ENCODE measurements around the gene DHRS2. TPM values are rescaled to one million over a fixed set of nuclear protein-coding genes. Genes with fewer than 3 reads are reported as not detected.

The DHRS2 gene
- total RNA-seq, 2 donors from 2014 or later, result 1.3 to 3.3 TPM

- no peaks in the 10 kb centered on the region for H3K36me3 ChIP-seq (replicated peaks in 1 of 2; ENCODE audit: insufficient read depth in 1 of 2, low read depth in 2 of 2)
- TF ChIP-seq CTCF (IDR thresholded peaks at IDR 0.05), result no peak
- no peak for TF ChIP-seq POLR2A (IDR thresholded peaks at IDR 0.05)
- peaks cover 18% of the 10 kb centered on the region for H3K4me1 ChIP-seq
- ATAC-seq (no peak), DNase-seq (no peak)
- H3K27me3 ChIP-seq, result no peaks in the 10 kb centered on the region
- no peak overlapping the region for H3K4me3 ChIP-seq
- intact Hi-C loops (cut with DNase I), result no loop called here
- H3K27ac ChIP-seq, result no peak overlapping the region
- no peaks in the 10 kb centered on the region for H3K9me3 ChIP-seq
- WGBS, 2 donors, result 70 to 82% methylated on average over 5 of the region's 5 CpGs
These were observed 27.5 kb downstream of the DHRS2 start for GRCh38 chr14:23663711-23664110.

GRCh38 chr14:23664207-23664885 lies 28.2 kb downstream of the DHRS2 start:
- no peak overlapping the region for H3K27ac ChIP-seq
- ATAC-seq (no peak), DNase-seq (no peak)
- TF ChIP-seq POLR2A (IDR thresholded peaks at IDR 0.05), result no peak
- TF ChIP-seq CTCF (IDR thresholded peaks at IDR 0.05), result no peak
- H3K36me3 ChIP-seq (replicated peaks in 1 of 2; ENCODE audit: insufficient read depth in 1 of 2, low read depth in 2 of 2), result no peaks in the 10 kb centered on the region
- WGBS, 2 donors, result 92 to 95% methylated on average over 5 of the region's 5 CpGs
- no peak overlapping the region for H3K4me3 ChIP-seq
- H3K4me1 ChIP-seq, result peaks cover 18% of the 10 kb centered on the region
- H3K9me3 ChIP-seq, result no peaks in the 10 kb centered on the region
- no peaks in the 10 kb centered on the region for H3K27me3 ChIP-seq
- intact Hi-C loops (cut with DNase I), result no loop called here

GRCh38 chr14:23665302-23666016 lies 29.3 kb downstream of the DHRS2 start:
- Histone ChIP-seq H3K4me3 (no peak overlapping the region), H3K4me1 (peaks cover 18% of the 10 kb centered on the region), H3K27me3 (no peaks in the 10 kb centered on the region), H3K36me3 (replicated peaks in 1 of 2; ENCODE audit: insufficient read depth in 1 of 2, low read depth in 2 of 2) (no peaks in the 10 kb centered on the region), H3K9me3 (no peaks in the 10 kb centered on the region), H3K27ac (no peak overlapping the region)
- ATAC-seq (peak; percentile 28), DNase-seq (peak in 1 of 4 donors; percentile 8)
- WGBS, 2 donors, result 23 to 41% methylated on average over 4 of the region's 4 CpGs
- intact Hi-C loops (cut with DNase I), result no loop called here
- TF ChIP-seq CTCF (IDR thresholded peaks at IDR 0.05) (no peak), POLR2A (IDR thresholded peaks at IDR 0.05) (no peak)

GRCh38 chr14:23667134-23667533 lies 31.0 kb downstream of the DHRS2 start:
- no peak overlapping the region for H3K4me3 ChIP-seq
- H3K27ac ChIP-seq, result no peak overlapping the region
- peaks cover 18% of the 10 kb centered on the region for H3K4me1 ChIP-seq
- H3K27me3 ChIP-seq, result no peaks in the 10 kb centered on the region
- intact Hi-C loops (cut with DNase I), result no loop called here
- no peaks in the 10 kb centered on the region for H3K36me3 ChIP-seq (replicated peaks in 1 of 2; ENCODE audit: insufficient read depth in 1 of 2, low read depth in 2 of 2)
- DNase-seq, result no peak
- TF ChIP-seq POLR2A (IDR thresholded peaks at IDR 0.05), result no peak
- no peak for TF ChIP-seq CTCF (IDR thresholded peaks at IDR 0.05)
- H3K9me3 ChIP-seq, result no peaks in the 10 kb centered on the region
- WGBS, 2 donors, result 67 to 72% methylated on average over 3 of the region's 3 CpGs
- no peak for ATAC-seq
